Suprapubic skin (tissue), 4 donors: Measurements from ENCODE around the gene MAGEA12. TPM values are rescaled to one million over a fixed set of nuclear protein-coding genes. Genes with fewer than 3 reads are reported as not detected.
"Not testable (repeated sequence)": the region's sequence is repeated elsewhere in the genome, so short reads cannot be mapped to it uniquely, and the experiment has no call there.

ENCODE experiments used
- DNase-seq, 2 donors: peaks; one replicate each; pipeline ENCODE4 v3.0.0-alpha.2; 2019; ENCODE audit warnings: low spot score in 2 of 2
- H3K27ac ChIP-seq: fragments of 200-600 bp; sonication (generic); one replicate; pipeline ENCODE4 v1.5.1; 2019
- H3K27me3 ChIP-seq: fragments of 200-600 bp; sonication (generic); one replicate; pipeline ENCODE4 v1.5.1; 2019
- H3K36me3 ChIP-seq: fragments of 200-600 bp; sonication (generic); one replicate; pipeline ENCODE4 v1.5.1; 2019
- H3K4me1 ChIP-seq: fragments of 200-600 bp; sonication (generic); one replicate; pipeline ENCODE4 v1.5.1; 2019
- H3K4me3 ChIP-seq: fragments of 200-600 bp; sonication (generic); one replicate; pipeline ENCODE4 v1.5.1; 2019; ENCODE audit warnings: mild to moderate bottlenecking
- H3K9me3 ChIP-seq: fragments of 200-600 bp; sonication (generic); one replicate; pipeline ENCODE4 v1.5.1; 2019
- CTCF ChIP-seq, 2 donors: fragments of 200-600 bp in 1 of 2; fragments of 450-650 bp in 1 of 2; sonication (generic) in 1 of 2; IDR thresholded peaks; one replicate each; pipeline ENCODE4 v1.5.1; 2016 to 2019; ENCODE audit warnings: antibody characterized with exemption in 2 of 2, mild to moderate bottlenecking in 1 of 2, moderate library complexity in 1 of 2
- EP300 ChIP-seq: sonication (generic); formaldehyde crosslinking; IDR thresholded peaks from one replicate; pipeline ENCODE4 v1.6.1; 2017; ENCODE audit warnings: antibody characterized with exemption
- POLR2A ChIP-seq, 2 donors: fragments of 450-650 bp; IDR thresholded peaks; one replicate each; pipeline ENCODE4 v1.6.1; 2017; ENCODE audit warnings: antibody characterized with exemption in 2 of 2, mild to moderate bottlenecking in 2 of 2, moderate library complexity in 2 of 2
- POLR2AphosphoS5 ChIP-seq, 3 donors: sonication (generic); formaldehyde crosslinking; IDR thresholded peaks; one replicate each; pipeline ENCODE4 v1.6.1; 2017; ENCODE audit warnings: antibody characterized with exemption in 3 of 3
- WGBS: methylation state at CpG from one replicate; pipeline ENCODE4 v1.1.5; 2018; 5-methylcytosine and 5-hydroxymethylcytosine counted together
- total RNA-seq, 4 donors: library from RNA; depleted of rRNA; stranded (reverse); fragments of >200 nt; gene quantifications; one replicate each; pipeline ENCODE4 v1.1.0, GENCODE V29; 2016

Gene MAGEA12
- not detected for total RNA-seq

- Histone ChIP-seq H3K9me3 (no peaks in the 10 kb centered on the region), H3K4me3 (no peak within 1 kb of the TSS), H3K27me3 (no peaks in the 10 kb centered on the region), H3K27ac (no peak within 1 kb of the TSS), H3K4me1 (no peaks in the 10 kb centered on the region), H3K36me3 (no peaks in the 10 kb centered on the region)
- TF ChIP-seq CTCF (IDR thresholded peaks at IDR 0.05) (no peak), POLR2A (IDR thresholded peaks at IDR 0.05) (no peak), EP300 (no peak), POLR2AphosphoS5 (IDR thresholded peaks at IDR 0.05) (no peak)
- WGBS = 92% methylated on average over 12 of the region's 21 CpGs
- peak in 1 of 2 donors; percentile 48 for DNase-seq
Measured at GRCh38 chrX:152733261-152733975, at the start of gene MAGEA12, which contains the start of gene CSAG1. Gene MAGEA12 (plus strand): TSS chrX:152733757. CDS start chrX:152736162, 2,405 bp downstream. Gene CSAG1 (minus strand): TSS chrX:152733721. CDS start chrX:152732460, 1,261 bp downstream.

- not testable (repeated sequence) for H3K27ac ChIP-seq, DNase-seq, H3K36me3 ChIP-seq, H3K27me3 ChIP-seq, H3K4me3 ChIP-seq, H3K4me1 ChIP-seq, H3K9me3 ChIP-seq
- WGBS = no CpG with 5 or more reads among the region's 34 CpGs
Measured at GRCh38 chrX:152697952-152698931, 35.3 kb upstream of the MAGEA12 start, which contains the start of gene MAGEA3. Gene MAGEA3 (plus strand): TSS chrX:152698794. CDS start chrX:152700833, 2,039 bp downstream.

GRCh38 chrX:152700390-152700789 is 33.2 kb upstream of the MAGEA12 start:
- not testable (repeated sequence) for H3K4me3 ChIP-seq, H3K36me3 ChIP-seq, H3K9me3 ChIP-seq, H3K27me3 ChIP-seq, H3K4me1 ChIP-seq, H3K27ac ChIP-seq
- peak in 1 of 2 donors; percentile 49 for DNase-seq
- 100% methylated on average over 3 of the region's 5 CpGs for WGBS

- H3K4me1 ChIP-seq, H3K27me3 ChIP-seq, H3K36me3 ChIP-seq, H3K9me3 ChIP-seq, H3K27ac ChIP-seq, H3K4me3 ChIP-seq, DNase-seq: not testable (repeated sequence)
- WGBS = 80% methylated on average over 1 of the region's 7 CpGs
Measured at GRCh38 chrX:152706500-152706899, 27.1 kb upstream of the MAGEA12 start.

GRCh38 chrX:152709173-152709572 is 24.4 kb upstream of the MAGEA12 start, which contains the start of gene CSAG2:
Gene CSAG2 (minus strand): TSS chrX:152709273. CDS start chrX:152709112, 161 bp downstream.
- not testable (repeated sequence) for H3K9me3 ChIP-seq, H3K4me3 ChIP-seq, H3K4me1 ChIP-seq, H3K27ac ChIP-seq, DNase-seq, H3K27me3 ChIP-seq, H3K36me3 ChIP-seq
- WGBS = no CpG with 5 or more reads among the region's 2 CpGs

- H3K27me3 ChIP-seq, H3K9me3 ChIP-seq, DNase-seq, H3K36me3 ChIP-seq, H3K27ac ChIP-seq, H3K4me3 ChIP-seq, H3K4me1 ChIP-seq: not testable (repeated sequence)
- no CpG with 5 or more reads among the region's 5 CpGs for WGBS
Measured at GRCh38 chrX:152713195-152713594, 20.4 kb upstream of the MAGEA12 start.

- not testable (repeated sequence) for H3K36me3 ChIP-seq, H3K9me3 ChIP-seq, DNase-seq, H3K4me3 ChIP-seq, H3K4me1 ChIP-seq, H3K27me3 ChIP-seq, H3K27ac ChIP-seq
- no CpG with 5 or more reads among the region's 35 CpGs for WGBS
Measured at GRCh38 chrX:152713815-152714787, 19.5 kb upstream of the MAGEA12 start, which contains the start of gene MAGEA2B. Gene MAGEA2B (plus strand): TSS chrX:152714628. CDS start chrX:152717107, 2,479 bp downstream.
